HG02678 (cell line): ENCODE data around the gene GIMAP5.

Source experiments
- ATAC-seq: cut with Tn5 transposase; IDR thresholded peaks from one replicate; pipeline ENCODE4 v1.9.1; 2021; ENCODE audit warnings: mild to moderate bottlenecking, moderate library complexity; ENCODE audit not compliant: unreplicated experiment

GIMAP5 gene

DNA sequence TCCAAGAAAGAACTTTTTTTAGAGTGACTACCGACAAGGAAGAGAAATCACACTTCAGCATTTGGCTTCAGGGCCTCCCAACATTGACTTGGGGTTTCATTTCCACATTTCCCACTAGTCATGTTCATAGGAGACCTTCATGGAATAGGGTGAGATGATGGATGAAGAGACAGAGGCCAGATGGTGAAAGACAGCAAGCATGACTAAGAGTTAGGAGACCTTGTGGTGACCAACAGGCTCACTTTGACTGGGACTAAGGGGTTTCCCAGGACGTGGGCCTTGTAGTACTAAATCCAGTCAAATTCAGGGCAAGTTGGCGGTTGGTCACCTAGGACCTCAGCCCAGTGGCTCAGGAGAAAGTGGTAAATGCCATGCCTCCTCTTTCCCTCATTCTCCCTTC, 3.0 kb upstream of the GIMAP5 start:
- no peak for ATAC-seq

- ATAC-seq: no peak
Observed at GRCh38 chr7:150735596-150736358, 1.4 kb upstream of the GIMAP5 start.

DNA sequence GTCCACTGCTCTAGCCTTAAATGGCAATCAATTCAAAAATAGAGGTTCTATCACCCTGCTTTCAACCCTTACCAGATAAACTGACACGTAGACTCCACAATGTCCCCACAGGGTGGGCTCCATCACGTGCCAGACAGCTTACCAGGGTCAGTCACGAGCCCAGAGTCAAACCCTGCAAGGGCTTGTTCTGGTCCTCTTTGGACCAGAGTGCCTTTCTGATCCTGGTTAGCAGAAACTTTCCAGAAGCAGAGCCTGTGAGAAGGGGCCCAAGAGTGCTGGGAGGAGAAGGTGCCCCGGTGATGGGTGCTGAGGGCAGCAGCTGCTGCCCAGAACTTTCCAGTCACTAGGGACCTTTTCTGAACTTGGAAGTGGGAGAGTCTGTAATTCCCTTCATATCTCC, 354 bp upstream of the GIMAP5 start:
- ATAC-seq: no peak

DNA sequence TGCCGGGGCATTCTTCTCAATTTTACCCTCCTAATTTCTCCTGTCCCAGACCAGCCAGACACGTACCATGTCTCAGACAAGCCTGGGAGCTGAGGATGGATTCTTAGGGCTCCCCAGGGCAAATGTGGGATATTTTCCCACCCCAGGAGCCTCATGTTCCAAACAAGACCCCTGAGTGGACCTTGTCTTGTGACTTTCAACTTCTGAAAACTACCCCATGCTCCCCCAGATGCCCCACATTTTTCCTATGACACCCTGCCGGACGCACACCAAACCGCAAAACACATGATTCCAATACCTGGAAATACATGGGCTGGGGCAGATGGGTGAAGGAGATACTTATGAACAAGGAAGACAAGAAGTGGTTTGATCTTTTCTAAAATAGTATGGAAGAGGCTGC, 874 bp downstream of the GIMAP5 start:
- ATAC-seq: no peak

DNA sequence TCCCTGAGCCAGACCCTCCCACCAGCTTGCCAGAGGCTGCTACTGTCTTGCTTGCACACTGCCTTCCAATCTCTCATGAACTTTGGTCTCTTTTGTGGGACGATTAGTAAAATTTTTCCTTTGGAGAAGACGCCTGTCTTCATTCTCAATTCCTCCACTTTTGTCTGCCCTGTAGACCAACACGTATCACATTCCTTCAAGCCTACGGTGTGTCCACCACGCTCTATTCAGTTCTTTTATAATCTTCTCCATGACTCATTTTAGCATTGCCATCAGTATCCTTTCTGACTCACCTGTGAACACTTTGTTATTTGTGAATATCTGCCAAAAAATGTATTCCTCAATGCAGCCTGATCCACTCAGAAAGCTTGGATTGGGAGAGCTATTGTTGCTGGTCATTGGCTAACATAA, 1.4 kb downstream of the GIMAP5 start:
- no peak for ATAC-seq

DNA sequence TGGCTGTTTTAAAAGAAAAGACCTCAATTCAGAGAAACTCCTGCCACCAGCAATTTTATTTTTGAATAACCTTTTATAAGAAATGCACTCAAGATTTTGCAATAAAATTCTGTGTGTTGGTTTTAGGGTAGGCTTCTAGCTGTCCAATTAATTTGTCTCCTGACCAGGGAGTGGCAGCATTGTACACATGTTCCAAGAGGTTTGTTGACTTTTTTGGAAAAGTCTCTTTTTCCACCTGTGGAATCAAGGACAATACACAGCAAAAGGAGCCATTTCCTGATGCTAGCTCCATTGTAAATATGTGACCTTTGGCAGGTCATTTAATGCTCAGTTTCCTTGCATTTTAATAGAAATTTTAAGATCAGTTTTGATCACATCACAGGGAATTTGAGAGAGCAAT, 1.8 kb downstream of the GIMAP5 start:
- ATAC-seq: no peak

GRCh38 chr7:150740053-150740452, 2.8 kb downstream of the GIMAP5 start:
- ATAC-seq: no peak

- ATAC-seq: no peak
Observed at GRCh38 chr7:150742286-150742968, 5.2 kb downstream of the GIMAP5 start.

DNA sequence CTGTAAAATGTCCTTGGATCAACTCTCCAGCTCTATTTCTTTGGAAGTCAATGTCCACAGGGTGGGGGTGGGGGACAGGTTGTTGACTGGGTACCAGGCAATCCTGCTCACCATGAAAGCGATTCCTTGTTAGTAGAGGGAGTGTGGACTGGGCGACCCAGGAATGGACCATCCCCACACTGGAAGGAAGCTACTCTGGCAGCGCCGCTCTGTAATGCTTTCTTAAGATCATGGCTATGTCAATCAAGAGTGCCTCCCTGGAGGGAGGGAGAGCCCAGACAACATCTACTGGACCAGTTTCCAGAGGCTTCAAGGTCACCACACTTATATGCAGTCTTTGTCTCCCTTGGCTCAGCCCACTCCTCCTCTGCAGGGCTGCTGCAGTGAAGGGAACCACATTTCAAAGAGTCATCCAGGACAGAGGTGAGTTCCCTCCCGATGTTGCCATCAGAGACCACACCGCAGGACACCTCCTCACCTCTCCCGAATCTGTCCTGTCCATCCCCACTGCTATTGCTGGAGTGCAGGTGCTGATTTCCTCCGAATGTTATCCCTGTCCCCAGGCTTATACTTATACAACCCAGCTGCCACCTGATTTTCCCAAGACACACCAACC, 6.9 kb downstream of the GIMAP5 start:
- no peak for ATAC-seq

GRCh38 chr7:150745086-150745485, 7.9 kb downstream of the GIMAP5 start:
- ATAC-seq: no peak

DNA sequence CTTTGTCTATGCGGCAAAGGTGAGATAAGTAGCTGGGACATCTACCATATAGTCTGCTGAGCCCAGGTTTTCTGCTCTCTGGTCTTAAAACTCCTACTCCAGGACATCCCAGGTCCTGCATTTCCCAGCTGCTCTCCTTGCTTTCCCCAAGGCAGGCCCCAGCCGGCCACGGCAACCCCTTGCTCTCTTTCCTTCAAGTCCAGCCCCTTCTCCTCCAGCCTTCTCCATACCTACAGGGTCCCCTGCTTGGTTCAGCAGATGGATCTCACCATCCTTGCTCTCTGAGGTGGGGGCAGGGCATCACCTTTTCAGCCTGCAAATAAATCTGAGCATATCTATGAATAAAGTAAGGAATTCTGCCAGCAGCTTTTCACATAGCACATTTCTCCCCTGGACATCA, 8.7 kb downstream of the GIMAP5 start:
- ATAC-seq: no peak

GRCh38 chr7:150746921-150747320, 9.7 kb downstream of the GIMAP5 start:
- ATAC-seq: no peak

DNA sequence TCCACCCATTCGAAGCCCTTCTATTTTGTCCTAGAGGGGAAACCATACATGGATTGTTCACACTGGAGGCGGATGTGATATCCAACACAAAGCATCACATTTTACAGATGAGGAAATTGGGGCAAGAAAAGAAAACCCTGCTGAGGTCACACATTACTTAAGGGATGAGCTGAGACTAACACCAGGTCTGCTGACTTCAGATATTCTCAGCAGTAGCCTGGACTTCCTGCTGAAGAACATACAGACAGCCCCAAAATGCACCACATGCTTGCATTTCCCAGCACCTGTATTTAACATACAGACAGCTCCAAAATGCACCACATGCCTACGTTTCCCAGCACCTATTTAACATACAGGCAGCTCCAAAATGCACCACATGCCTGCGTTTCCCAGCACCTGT, 11.2 kb downstream of the GIMAP5 start:
- ATAC-seq: no peak

DNA sequence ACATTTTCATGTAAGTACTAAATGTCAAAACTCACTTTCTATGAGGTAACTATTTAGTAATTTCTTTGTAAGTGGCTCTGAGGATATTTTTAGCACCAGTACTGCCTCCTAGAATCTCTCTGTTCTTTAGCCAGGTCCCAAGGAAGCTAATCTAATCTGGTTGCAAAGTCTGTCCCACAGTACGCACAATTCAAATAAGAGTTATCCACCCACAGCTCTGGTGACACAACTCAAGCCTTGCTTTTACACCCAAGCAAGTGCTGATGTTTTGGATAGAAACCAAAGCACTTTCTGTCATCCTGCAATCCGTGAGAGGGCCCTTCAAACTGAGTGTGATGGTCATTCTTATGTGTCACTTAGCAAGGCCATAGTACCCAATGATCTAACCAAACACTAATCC, 14.5 kb downstream of the GIMAP5 start:
- ATAC-seq: no peak

GRCh38 chr7:150753239-150753638, 16.0 kb downstream of the GIMAP5 start:
- no peak for ATAC-seq

- peak; percentile 54 for ATAC-seq
Observed at GRCh38 chr7:150753826-150754603, 16.8 kb downstream of the GIMAP5 start.

GRCh38 chr7:150754951-150755350, 17.7 kb downstream of the GIMAP5 start:
- ATAC-seq: no peak

GRCh38 chr7:150755473-150756099, 18.4 kb downstream of the GIMAP5 start:
- ATAC-seq: no peak

- ATAC-seq: no peak
Observed at GRCh38 chr7:150756166-150756565, 18.9 kb downstream of the GIMAP5 start.

DNA sequence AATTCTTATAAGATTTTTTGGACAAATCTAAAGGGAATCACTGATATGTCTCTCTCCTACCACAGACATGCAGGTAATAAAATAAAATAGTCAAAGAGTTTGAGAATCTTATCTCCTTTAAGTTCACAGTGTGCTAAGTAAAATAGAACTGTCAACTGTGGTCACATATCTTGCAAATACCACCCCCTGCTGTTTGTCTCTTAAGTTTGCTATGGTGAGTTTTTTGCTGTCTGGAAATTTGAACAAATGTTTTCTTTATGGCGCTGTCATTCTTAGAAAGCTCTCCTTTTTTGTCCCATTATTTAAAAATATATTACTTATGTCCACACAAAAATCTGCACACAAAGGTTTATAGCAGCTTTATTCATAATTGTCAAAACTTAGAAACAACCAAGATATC, 19.6 kb downstream of the GIMAP5 start:
- ATAC-seq: no peak

GRCh38 chr7:150759479-150759878, 22.3 kb downstream of the GIMAP5 start:
- ATAC-seq: no peak
